Measurements from ENCODE around the gene SULF2. TPM values are rescaled to one million over a fixed set of nuclear protein-coding genes. Genes with fewer than 3 reads are reported as not detected.

SULF2 gene
- total RNA-seq, 1 experiment from 2014 or later: 0.69 TPM

DNA sequence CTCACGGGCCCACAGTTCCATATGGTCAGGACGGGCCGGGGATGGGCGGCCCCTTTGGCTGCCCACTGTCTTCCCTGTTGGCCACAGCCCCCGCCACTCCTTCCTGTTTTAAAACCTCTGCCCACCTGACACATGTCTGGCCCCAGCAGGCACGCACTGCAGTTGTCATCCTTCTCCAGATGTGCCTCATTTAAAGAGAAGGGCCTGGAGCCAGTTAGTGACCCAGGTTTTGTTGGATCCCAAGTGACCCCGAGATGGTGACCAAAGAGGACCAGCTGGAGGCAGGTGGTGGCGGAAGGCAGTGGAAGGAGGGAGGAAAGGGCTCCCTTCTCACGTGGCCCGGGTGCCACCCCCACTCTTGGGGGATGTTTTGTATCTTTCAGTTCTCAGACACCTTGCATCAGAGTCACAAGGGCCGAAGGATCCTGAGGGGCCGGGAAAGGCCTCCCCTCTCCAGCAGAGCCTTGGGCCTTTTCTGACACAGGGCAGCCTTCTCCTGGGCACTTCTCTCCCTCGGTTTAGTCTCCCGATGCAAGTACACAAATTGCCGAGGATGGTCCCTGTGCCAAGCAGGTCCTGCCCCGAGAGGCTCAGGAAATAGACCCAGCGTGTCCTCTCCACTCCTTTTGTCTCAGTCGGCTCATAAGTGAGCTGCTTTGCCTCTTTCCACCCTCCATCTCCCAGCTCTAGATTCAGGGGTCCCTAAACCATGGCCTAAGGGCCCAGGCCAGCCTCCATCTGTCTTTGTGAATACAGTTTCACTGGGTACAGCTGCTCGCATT lies 117.6 kb downstream of the SULF2 start:
- H3K4me3 ChIP-seq (ENCODE audit: low read depth, low read length, poor library complexity, severe bottlenecking): no peak overlapping the region
- no peaks in the 10 kb centered on the region for H3K4me1 ChIP-seq (ENCODE audit: insufficient read depth, low read length, poor library complexity, severe bottlenecking)
- no peaks in the 10 kb centered on the region for H3K9me3 ChIP-seq (ENCODE audit: low read depth, low read length, poor library complexity, severe bottlenecking)
- no TSS peak for BruUV-seq (replicated peaks)
- H3K36me3 ChIP-seq (ENCODE audit: insufficient read depth, low read length, poor library complexity, severe bottlenecking): no peaks in the 10 kb centered on the region
- TF ChIP-seq, protein P1, sequence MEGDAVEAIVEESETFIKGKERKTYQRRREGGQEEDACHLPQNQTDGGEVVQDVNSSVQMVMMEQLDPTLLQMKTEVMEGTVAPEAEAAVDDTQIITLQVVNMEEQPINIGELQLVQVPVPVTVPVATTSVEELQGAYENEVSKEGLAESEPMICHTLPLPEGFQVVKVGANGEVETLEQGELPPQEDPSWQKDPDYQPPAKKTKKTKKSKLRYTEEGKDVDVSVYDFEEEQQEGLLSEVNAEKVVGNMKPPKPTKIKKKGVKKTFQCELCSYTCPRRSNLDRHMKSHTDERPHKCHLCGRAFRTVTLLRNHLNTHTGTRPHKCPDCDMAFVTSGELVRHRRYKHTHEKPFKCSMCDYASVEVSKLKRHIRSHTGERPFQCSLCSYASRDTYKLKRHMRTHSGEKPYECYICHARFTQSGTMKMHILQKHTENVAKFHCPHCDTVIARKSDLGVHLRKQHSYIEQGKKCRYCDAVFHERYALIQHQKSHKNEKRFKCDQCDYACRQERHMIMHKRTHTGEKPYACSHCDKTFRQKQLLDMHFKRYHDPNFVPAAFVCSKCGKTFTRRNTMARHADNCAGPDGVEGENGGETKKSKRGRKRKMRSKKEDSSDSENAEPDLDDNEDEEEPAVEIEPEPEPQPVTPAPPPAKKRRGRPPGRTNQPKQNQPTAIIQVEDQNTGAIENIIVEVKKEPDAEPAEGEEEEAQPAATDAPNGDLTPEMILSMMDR (conservative IDR thresholded peaks at IDR 0.05; ENCODE audit: low read depth, low read length): no peak
- TF ChIP-seq EZH2 (IDR thresholded peaks at IDR 0.05; ENCODE audit: borderline replicate concordance, low read depth, low read length, poor library complexity, severe bottlenecking): no peak
- ChIA-PET POLR2A (ENCODE audit: low non-redundant PET) (no interaction called here), CTCF (no interaction called here)
- intact Hi-C loops (cut with micrococcal nuclease; ENCODE audit: unreplicated experiment): no loop called here
- no peak for DNase-seq (ENCODE audit: low spot score)
- H3K27ac ChIP-seq (ENCODE audit: low read depth, low read length, poor library complexity, severe bottlenecking): no peak overlapping the region
- no peaks in the 10 kb centered on the region for H3K27me3 ChIP-seq (replicated peaks; ENCODE audit: insufficient read depth, low read depth, low read length, poor library complexity)

DNA sequence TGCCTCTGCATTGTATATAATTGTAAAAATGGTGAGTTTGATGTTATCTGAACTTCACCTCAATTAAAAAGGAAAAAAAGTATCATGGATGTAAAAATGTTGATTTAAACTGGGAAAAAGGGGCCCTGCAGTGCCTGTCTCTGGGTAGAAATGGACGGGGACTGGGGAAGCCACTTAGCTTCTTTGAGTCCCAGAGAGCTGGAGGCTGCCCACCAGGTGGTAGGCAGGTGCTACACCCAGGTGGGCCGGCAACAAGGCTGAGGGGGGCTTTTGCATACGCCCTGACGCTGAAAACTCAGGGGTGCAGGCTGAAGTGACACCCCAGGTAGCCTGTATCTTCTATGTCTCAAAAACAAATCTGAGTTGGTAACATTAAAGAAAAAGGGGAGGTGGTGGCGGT lies 118.2 kb downstream of the SULF2 start:
- Histone ChIP-seq H3K27ac (ENCODE audit: low read depth, low read length, poor library complexity, severe bottlenecking) (no peak overlapping the region), H3K27me3 (replicated peaks; ENCODE audit: insufficient read depth, low read depth, low read length, poor library complexity) (no peaks in the 10 kb centered on the region), H3K4me3 (ENCODE audit: low read depth, low read length, poor library complexity, severe bottlenecking) (no peak overlapping the region), H3K36me3 (ENCODE audit: insufficient read depth, low read length, poor library complexity, severe bottlenecking) (no peaks in the 10 kb centered on the region), H3K4me1 (ENCODE audit: insufficient read depth, low read length, poor library complexity, severe bottlenecking) (no peaks in the 10 kb centered on the region), H3K9me3 (ENCODE audit: low read depth, low read length, poor library complexity, severe bottlenecking) (no peaks in the 10 kb centered on the region)
- ChIA-PET CTCF (no interaction called here), POLR2A (ENCODE audit: low non-redundant PET) (no interaction called here)
- intact Hi-C loops (cut with micrococcal nuclease; ENCODE audit: unreplicated experiment): no loop called here
- BruUV-seq (replicated peaks): no TSS peak
- no peak for TF ChIP-seq EZH2 (IDR thresholded peaks at IDR 0.05; ENCODE audit: borderline replicate concordance, low read depth, low read length, poor library complexity, severe bottlenecking)
- TF ChIP-seq, protein P1 (conservative IDR thresholded peaks at IDR 0.05; ENCODE audit: low read depth, low read length): no peak
- DNase-seq (ENCODE audit: low spot score): no peak

DNA sequence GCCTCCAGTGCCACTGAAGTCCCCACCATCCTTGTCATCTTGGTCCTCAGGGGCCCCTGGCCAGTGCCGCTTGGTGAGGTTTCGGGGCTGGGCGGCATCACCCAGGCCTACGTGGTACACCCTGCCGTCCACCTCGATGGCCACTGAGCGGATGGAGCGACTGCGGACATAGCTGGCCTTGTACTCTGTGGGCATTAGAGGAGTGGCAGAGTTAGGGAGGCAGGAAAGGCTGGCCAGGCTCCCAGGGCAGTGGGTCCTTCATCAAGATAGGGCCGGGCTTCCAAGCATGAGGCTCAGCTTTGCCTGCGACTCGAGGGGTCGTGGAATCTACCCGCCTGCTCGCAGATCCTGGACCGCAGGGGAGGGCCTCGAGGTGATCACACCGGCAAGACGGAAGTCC lies 119.0 kb downstream of the SULF2 start:
- BruUV-seq (replicated peaks): no TSS peak
- H3K27me3 ChIP-seq (replicated peaks; ENCODE audit: insufficient read depth, low read depth, low read length, poor library complexity): no peaks in the 10 kb centered on the region
- no peaks in the 10 kb centered on the region for H3K36me3 ChIP-seq (ENCODE audit: insufficient read depth, low read length, poor library complexity, severe bottlenecking)
- TF ChIP-seq EZH2 (IDR thresholded peaks at IDR 0.05; ENCODE audit: borderline replicate concordance, low read depth, low read length, poor library complexity, severe bottlenecking): no peak
- TF ChIP-seq, protein P1 (conservative IDR thresholded peaks at IDR 0.05; ENCODE audit: low read depth, low read length): no peak
- ChIA-PET POLR2A (ENCODE audit: low non-redundant PET) (no interaction called here), CTCF (no interaction called here)
- H3K9me3 ChIP-seq (ENCODE audit: low read depth, low read length, poor library complexity, severe bottlenecking): no peaks in the 10 kb centered on the region
- intact Hi-C loops (cut with micrococcal nuclease; ENCODE audit: unreplicated experiment): no loop called here
- DNase-seq (ENCODE audit: low spot score): no peak
- H3K4me3 ChIP-seq (ENCODE audit: low read depth, low read length, poor library complexity, severe bottlenecking): no peak overlapping the region
- no peaks in the 10 kb centered on the region for H3K4me1 ChIP-seq (ENCODE audit: insufficient read depth, low read length, poor library complexity, severe bottlenecking)
- H3K27ac ChIP-seq (ENCODE audit: low read depth, low read length, poor library complexity, severe bottlenecking): no peak overlapping the region
